Activated T-cell treated with anti-CD3 and anti-CD28 coated beads, Interleukin-2, amount 50 U/mL, for 72 hours (primary cell): ENCODE measurements around the gene HYAL3. TPM values are rescaled to one million over a fixed set of nuclear protein-coding genes. Genes with fewer than 3 reads are reported as not detected.

Source experiments
- ATAC-seq, 2 donors: fragments of 150-1000 bp; cut with Tn5 transposase; replicated peaks in 1 of 2; 2 replicates each; pipeline ENCODE4 v1.10.0; 2021; ENCODE audit warnings: moderate library complexity in 2 of 2, mild to moderate bottlenecking in 1 of 2
- DNase-seq, 2 donors: peaks; one replicate each; pipeline ENCODE4 v3.0.0; 2021 to 2022; ENCODE audit warnings: mixed read lengths in 1 of 2
- H3K27ac Mint-ChIP-seq: one replicate; pipeline ENCODE4 v1.8.0; 2022; ENCODE audit warnings: mild to moderate bottlenecking, moderate library complexity, mixed read lengths
- H3K27me3 Mint-ChIP-seq: one replicate; pipeline ENCODE4 v1.8.0; 2022; ENCODE audit warnings: low read depth, mixed read lengths
- H3K36me3 Mint-ChIP-seq, 2 donors: one replicate each; pipeline ENCODE4 v1.8.0; 2022; ENCODE audit warnings: mixed read lengths in 2 of 2, mild to moderate bottlenecking in 1 of 2; ENCODE audit not compliant: insufficient read depth in 2 of 2
- H3K4me1 Mint-ChIP-seq: one replicate; pipeline ENCODE4 v1.8.0; 2022; ENCODE audit warnings: low read depth, mixed read lengths
- H3K4me3 Mint-ChIP-seq, 2 donors: one replicate each; pipeline ENCODE4 v1.8.0; 2022; ENCODE audit warnings: mild to moderate bottlenecking in 2 of 2, mixed read lengths in 2 of 2, moderate library complexity in 2 of 2
- H3K9me3 Mint-ChIP-seq, 2 donors: one replicate each; pipeline ENCODE4 v1.8.0; 2022; ENCODE audit warnings: mixed read lengths in 2 of 2
- total RNA-seq, 2 donors: library from RNA; stranded (reverse); gene quantifications; one replicate each; pipeline ENCODE4 v1.2.3, GENCODE V29; 2022

HYAL3 gene
- total RNA-seq, 2 donors from 2014 or later, result 6.7 to 7.1 TPM

GRCh38 chr3:50296721-50297383, 2.4 kb downstream of the HYAL3 start:
- H3K4me3 Mint-ChIP-seq, result peak overlapping the region in 1 of 2 donors; percentile 27
- no peaks in the 10 kb centered on the region for H3K27me3 Mint-ChIP-seq
- peaks cover 36% of the 10 kb centered on the region for H3K4me1 Mint-ChIP-seq
- ATAC-seq (no peak), DNase-seq (no peak)
- H3K27ac Mint-ChIP-seq, result no peak overlapping the region
- no peaks in the 10 kb centered on the region for H3K9me3 Mint-ChIP-seq
- H3K36me3 Mint-ChIP-seq, result no peaks in the 10 kb centered on the region

- Mint-ChIP-seq H3K27ac (no peak overlapping the region), H3K36me3 (peaks cover 0 to 3% of the 10 kb centered on the region in 2 donors), H3K9me3 (no peaks in the 10 kb centered on the region), H3K27me3 (no peaks in the 10 kb centered on the region), H3K4me3 (no peak overlapping the region), H3K4me1 (peaks cover 40% of the 10 kb centered on the region)
- DNase-seq, result no peak
- ATAC-seq, result no peak
Measured at GRCh38 chr3:50295553-50296431, 3.4 kb downstream of the HYAL3 start.

GRCh38 chr3:50294492-50295403, 4.5 kb downstream of the HYAL3 start:
- no peak for ATAC-seq
- no peak overlapping the region for H3K4me3 Mint-ChIP-seq
- H3K9me3 Mint-ChIP-seq, result no peaks in the 10 kb centered on the region
- peaks cover 0 to 4% of the 10 kb centered on the region in 2 donors for H3K36me3 Mint-ChIP-seq
- H3K4me1 Mint-ChIP-seq, result peaks cover 35% of the 10 kb centered on the region
- DNase-seq, result no peak
- H3K27ac Mint-ChIP-seq, result no peak overlapping the region
- H3K27me3 Mint-ChIP-seq, result no peaks in the 10 kb centered on the region

- H3K9me3 Mint-ChIP-seq, result no peaks in the 10 kb centered on the region
- no peak overlapping the region for H3K4me3 Mint-ChIP-seq
- ATAC-seq, result no peak
- H3K27me3 Mint-ChIP-seq, result no peaks in the 10 kb centered on the region
- peaks cover 38% of the 10 kb centered on the region for H3K4me1 Mint-ChIP-seq
- H3K27ac Mint-ChIP-seq, result no peak overlapping the region
- peaks cover 0 to 4% of the 10 kb centered on the region in 2 donors for H3K36me3 Mint-ChIP-seq
- no peak for DNase-seq
Measured at GRCh38 chr3:50294089-50294488, 5.1 kb downstream of the HYAL3 start.

GRCh38 chr3:50293079-50293801, 6.0 kb downstream of the HYAL3 start:
- ATAC-seq, result no peak
- peaks cover 0 to 4% of the 10 kb centered on the region in 2 donors for H3K36me3 Mint-ChIP-seq

GRCh38 chr3:50292159-50293078, 6.8 kb downstream of the HYAL3 start, which contains the start of gene IFRD2:
IFRD2 (minus strand) TSS chr3:50292429; CDS start chr3:50292274, 155 bp downstream.
- Mint-ChIP-seq H3K36me3 (peaks cover 0 to 4% of the 10 kb centered on the region in 2 donors), H3K4me1 (peaks cover 32% of the 10 kb centered on the region), H3K9me3 (no peaks in the 10 kb centered on the region), H3K27ac (peak within 1 kb of the TSS; percentile 91), H3K4me3 (peak within 1 kb of the TSS; percentile 83 to 93), H3K27me3 (no peaks in the 10 kb centered on the region)
- peak; percentile 95 to 96 for DNase-seq
- ATAC-seq, result peak; percentile 99

More at GRCh38 chr3:50293079-50293801, 6.0 kb downstream of the HYAL3 start:
- DNase-seq, result no peak
- peak overlapping the region; percentile 83 to 93 for H3K4me3 Mint-ChIP-seq
- H3K27ac Mint-ChIP-seq, result peak overlapping the region; percentile 91
- H3K27me3 Mint-ChIP-seq, result no peaks in the 10 kb centered on the region
- no peaks in the 10 kb centered on the region for H3K9me3 Mint-ChIP-seq
- peaks cover 36% of the 10 kb centered on the region for H3K4me1 Mint-ChIP-seq

GRCh38 chr3:50290161-50290641, 9.0 kb downstream of the HYAL3 start:
- H3K36me3 Mint-ChIP-seq, result peaks cover 0 to 5% of the 10 kb centered on the region in 2 donors
- DNase-seq, result no peak
- peak overlapping the region; percentile 83 to 93 for H3K4me3 Mint-ChIP-seq
- no peaks in the 10 kb centered on the region for H3K27me3 Mint-ChIP-seq
- H3K27ac Mint-ChIP-seq, result no peak overlapping the region
- no peak for ATAC-seq
- H3K9me3 Mint-ChIP-seq, result no peaks in the 10 kb centered on the region
- peaks cover 32% of the 10 kb centered on the region for H3K4me1 Mint-ChIP-seq

- H3K27ac Mint-ChIP-seq, result no peak overlapping the region
- DNase-seq, result no peak
- ATAC-seq, result no peak
- H3K4me3 Mint-ChIP-seq, result no peak overlapping the region
- peaks cover 0 to 5% of the 10 kb centered on the region in 2 donors for H3K36me3 Mint-ChIP-seq
- no peaks in the 10 kb centered on the region for H3K27me3 Mint-ChIP-seq
- H3K9me3 Mint-ChIP-seq, result no peaks in the 10 kb centered on the region
- H3K4me1 Mint-ChIP-seq, result peaks cover 32% of the 10 kb centered on the region
Measured at GRCh38 chr3:50289130-50289529, 10.1 kb downstream of the HYAL3 start.

GRCh38 chr3:50288387-50289007, 10.7 kb downstream of the HYAL3 start:
- peaks cover 0 to 5% of the 10 kb centered on the region in 2 donors for H3K36me3 Mint-ChIP-seq
- peaks cover 32% of the 10 kb centered on the region for H3K4me1 Mint-ChIP-seq
- no peak for ATAC-seq
- no peak for DNase-seq
- no peak overlapping the region for H3K4me3 Mint-ChIP-seq
- H3K27ac Mint-ChIP-seq, result no peak overlapping the region
- no peaks in the 10 kb centered on the region for H3K9me3 Mint-ChIP-seq
- no peaks in the 10 kb centered on the region for H3K27me3 Mint-ChIP-seq

- Mint-ChIP-seq H3K4me3 (no peak overlapping the region), H3K36me3 (peaks cover 0 to 5% of the 10 kb centered on the region in 2 donors), H3K9me3 (no peaks in the 10 kb centered on the region), H3K27me3 (no peaks in the 10 kb centered on the region), H3K4me1 (peaks cover 21% of the 10 kb centered on the region), H3K27ac (no peak overlapping the region)
- ATAC-seq, result no peak
- no peak for DNase-seq
Measured at GRCh38 chr3:50287262-50287661, 11.9 kb downstream of the HYAL3 start.
